HL-60/S4 treated with phorbol 12-myristate 13-acetate at 8.2 ng/mL for 4 days and 3 days (cell line): ENCODE results near the gene PAPPA2.

Experiments
- in situ Hi-C: fragments of 300-500 bp; cut with MboI; formaldehyde crosslinking; loops from 2 replicates; pipeline ENCODE4 v1.15.0; 2022; ENCODE audit warnings: low sequenced_read_pairs

The PAPPA2 gene

DNA sequence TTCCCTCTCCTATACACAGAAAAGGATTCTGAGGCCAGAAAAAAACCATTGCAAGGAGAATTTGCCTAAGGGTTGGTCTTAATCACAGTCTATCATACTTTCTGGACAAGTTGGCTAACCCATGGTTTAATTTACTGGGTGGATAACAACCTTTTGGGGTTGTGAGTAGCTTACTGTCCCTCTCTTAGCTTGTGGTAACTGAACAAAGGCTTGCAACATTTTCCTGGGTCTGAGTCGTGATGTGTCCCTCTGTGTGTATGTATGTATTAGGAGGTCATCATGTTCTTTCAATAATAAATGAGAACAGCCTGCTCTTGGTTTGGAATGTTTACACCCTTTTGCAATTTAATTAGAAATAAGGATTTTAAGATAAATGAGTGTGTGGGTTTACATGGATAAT is 36.7 kb downstream of the PAPPA2 start:
- in situ Hi-C loops = no loop called here

DNA sequence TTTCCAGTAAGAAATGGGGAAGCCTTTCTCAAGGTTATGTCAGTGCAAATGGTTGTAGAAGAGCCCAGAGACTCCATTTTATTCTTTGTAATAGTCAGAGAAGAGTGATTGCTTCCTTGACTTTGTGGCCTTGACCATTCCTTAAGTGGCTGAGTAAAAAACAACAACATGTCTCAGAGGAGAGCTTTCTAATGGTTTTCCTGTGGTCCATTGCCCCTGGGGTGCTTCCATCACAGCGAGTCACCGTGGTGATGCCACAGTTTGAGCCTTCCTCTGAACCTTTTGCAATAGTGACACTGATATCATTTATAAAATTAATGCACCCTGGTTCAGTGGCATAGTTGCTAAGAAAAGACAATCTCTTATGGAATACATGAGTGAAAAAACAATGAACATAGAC is 38.6 kb downstream of the PAPPA2 start:
- in situ Hi-C loops = no loop called here

DNA sequence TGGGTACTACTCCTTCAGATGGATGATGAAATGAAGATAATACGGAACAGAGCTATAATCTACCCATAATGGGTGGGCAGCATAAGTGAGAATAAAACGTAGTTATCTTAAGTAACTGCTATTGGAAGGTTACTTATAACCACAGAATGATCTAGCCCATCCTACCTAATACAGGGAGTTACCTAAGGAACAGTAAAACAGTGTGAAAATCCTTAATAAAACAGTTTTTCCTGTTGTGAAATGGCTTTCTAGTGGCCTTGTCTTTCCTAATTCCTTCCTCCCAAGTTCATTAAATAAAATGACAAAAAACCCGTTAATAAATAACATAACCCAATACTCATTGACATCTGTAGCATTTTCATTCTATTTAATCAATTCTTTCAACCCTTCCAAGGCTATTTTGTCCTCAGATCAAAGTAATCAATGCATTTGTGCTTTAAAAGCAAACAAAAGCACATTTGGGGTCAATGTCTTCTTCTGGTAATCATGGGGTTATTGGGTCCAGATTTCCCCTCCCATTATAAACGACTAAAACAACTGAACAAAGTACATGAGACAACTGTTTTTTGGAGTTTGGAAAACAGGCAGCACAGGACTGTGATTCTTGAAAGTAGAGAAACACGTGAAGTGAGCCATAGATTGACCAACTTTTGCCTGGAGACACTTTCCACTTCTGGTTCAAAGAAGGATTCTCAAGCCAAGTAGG is 42.0 kb downstream of the PAPPA2 start:
- in situ Hi-C loops = no loop called here

DNA sequence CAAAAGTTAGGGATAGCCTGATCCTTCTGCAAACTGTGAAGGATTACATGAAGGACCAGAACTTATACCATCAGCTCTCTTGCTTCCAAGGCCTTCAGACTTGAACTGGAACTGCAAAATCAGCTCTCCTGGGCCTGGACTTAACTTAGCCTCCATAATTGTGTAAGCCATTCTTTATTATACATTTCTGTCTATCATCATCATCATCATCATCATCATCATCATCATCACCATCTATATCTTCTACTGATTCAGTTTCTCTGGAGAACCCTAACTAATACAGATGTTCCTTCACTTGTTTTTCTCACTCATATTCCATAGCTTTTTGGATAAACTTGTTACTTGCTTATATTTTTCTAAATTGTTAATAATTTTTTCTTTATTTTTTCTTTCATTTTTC is 50.0 kb downstream of the PAPPA2 start:
- in situ Hi-C loops = no loop called here

DNA sequence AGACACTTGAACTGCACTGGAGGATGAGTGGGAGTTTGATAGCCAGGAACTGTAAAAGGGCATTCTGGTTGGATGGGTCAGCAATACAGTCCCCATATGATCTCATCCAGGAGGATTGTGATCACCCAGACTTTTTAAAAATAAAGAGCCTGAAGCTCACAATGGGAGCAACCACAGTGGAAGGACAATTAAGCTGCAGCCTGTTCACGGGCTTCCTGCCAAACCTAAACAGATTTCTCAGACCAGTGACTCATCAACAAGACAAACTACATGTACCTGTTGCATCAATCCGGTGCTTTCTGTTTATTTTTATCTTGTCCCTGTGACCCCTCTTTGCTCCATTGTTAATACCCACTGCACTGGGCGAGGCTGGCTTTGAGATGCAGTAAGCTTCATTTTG is 52.3 kb downstream of the PAPPA2 start:
- in situ Hi-C loops = no loop called here

DNA sequence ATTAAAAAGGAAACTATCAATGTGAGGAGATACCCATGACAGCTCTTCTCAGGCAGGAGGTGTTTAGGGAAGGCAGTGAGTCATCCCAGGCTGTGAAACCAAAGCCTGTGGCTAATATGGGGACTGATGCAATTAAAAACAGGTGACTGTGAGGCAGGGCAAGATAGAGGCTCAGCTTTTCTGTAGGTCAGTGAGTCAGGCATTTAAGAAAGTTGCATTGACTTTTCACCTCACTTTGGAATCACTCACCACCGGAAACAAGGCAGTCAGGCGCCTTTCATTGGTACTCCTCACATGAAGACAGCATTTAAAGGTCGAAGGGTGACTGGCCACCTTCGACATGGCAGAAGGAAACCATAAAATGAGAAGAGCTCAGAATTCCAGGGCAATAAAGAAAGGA is 54.5 kb downstream of the PAPPA2 start:
- in situ Hi-C loops = no loop called here

DNA sequence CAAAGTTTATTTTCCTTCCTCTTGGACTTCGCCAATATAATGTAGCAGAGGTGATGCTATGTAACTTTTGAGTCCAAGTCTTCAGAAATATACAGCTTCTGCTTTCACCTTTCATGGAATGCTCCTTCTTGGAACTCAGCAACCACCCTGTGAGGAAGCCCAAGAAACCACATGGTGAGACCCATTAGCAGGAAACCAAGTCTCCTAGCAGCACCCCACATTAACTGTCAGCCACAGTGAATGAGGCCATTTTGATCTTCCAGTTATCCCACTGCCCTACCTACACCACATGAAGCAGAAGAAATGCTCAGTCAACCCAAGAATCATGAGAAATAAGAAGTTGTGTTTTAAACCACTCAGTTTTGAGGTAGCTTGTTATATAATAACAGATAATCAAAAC is 58.2 kb downstream of the PAPPA2 start:
- in situ Hi-C loops = no loop called here

DNA sequence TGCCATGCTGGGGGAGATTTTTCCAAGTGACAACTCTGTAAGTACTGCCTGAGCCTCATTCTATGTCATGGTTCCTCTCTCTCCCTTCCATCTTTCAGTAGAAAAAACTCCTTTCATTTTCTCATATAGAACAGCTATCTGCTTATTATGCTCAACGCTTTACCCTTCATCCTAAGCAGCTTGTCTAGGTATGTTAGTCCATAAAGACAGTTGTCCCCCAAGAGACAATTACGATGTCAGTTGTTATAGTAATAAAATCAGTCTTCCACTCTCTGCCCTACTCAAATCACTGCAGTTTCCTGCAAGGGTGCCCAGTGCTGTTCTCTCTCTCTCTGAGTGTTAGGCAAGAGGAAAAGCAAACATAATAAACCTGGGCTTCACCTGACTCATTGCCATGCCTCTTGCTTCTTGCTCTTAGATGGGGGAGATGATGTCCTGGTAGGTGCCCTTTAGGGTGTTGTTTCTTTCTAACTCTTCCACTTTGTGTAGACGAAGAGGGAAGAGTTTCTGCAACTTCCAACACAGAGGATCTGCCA is 59.4 kb downstream of the PAPPA2 start:
- in situ Hi-C loops = no loop called here

DNA sequence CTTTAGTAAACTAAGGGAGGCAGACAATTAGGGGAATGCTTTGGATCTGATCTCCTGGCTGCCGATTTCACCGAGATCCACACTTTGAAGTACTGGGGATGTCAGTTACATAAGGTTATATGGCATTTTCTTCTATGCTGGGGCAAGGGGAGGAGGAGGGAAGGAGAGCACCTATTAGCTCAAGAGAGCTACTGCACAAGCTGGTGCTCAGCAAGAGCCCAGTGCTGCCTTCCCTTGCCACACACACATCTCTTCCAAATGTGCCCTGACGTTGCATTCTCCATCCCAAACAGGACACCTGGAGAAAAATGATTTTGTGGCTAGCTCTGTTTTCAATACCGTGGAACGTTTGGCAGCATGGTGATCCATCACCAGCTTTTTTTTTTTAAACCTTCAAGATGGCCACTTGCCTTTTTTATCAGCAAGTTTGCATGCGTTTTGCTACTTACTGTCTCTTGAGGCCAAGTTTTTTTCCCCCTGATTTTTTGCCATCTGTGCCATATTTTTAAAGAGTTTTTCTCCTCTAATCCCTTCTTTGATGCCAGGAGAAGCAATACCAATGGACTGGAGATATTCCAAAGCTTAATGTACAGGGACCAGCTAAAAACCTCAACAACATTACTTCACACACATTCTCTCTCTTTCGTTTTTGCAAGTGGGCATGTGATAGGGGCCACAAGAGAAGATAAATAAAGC is 66.6 kb downstream of the PAPPA2 start:
- in situ Hi-C loops = no loop called here

DNA sequence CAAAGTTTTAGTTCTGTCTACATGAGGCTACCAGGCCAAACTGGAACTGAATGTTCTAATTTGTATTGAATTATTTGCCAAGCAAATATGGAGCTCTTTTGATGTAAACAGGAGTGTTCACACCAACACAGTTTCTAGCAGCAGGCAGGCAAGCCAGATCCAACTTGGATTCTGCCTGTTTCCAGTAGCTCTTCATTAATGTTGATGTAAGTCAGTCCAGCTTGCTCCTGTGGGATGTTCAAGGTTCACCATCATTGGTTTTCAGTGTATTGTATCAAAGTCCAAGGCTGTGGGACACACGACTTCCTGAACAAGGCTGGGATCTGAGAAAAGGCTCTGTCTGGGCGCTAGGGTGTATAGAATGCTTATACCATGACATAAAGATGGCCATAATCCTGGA is 68.1 kb downstream of the PAPPA2 start:
- in situ Hi-C loops = no loop called here

DNA sequence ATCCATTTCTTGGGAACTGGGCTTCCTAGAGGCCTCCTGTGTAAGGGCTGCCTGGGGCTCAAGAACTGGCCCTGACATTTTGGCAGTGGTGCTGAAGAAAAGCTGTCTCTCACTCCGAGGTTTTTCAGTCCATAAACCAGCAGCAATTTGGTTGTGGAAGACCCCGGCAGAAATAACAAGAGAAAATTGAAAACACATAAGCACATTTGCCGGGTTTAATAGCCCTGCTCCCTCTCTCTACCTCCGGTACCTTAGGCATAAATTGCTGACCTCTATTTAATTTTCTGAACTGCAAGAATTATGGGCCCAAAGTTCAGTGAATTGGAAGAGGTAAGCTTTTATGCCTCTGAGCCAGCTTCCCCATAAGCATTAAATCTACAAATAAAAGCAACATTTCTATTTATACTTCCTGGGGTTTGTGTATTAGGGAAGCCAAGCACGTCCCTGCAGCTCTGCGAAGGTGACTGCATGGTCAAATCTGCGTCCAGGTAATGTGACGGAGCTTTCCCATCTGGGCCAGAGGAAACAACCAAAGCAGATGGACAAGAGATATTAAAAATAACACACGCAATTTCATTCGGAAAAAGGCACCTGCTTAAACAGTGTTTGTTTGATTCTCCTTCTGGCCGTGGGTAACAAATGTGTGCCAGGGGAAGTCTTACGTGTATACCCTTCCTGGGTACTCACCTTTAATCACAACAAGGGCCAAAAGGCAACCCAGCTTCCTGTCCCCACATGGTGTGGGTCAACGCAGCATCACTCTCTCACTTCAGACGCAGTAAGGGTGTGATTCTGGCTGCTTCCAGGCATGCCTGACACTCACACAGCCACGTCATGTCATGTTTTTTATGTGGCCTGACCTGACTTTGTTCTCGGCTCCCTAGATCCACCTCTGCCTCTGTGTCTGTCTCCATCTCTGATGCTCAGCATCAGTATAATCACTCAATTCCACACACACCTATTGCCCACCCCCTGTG is 69.2 kb downstream of the PAPPA2 start:
- in situ Hi-C loops = no loop called here

DNA sequence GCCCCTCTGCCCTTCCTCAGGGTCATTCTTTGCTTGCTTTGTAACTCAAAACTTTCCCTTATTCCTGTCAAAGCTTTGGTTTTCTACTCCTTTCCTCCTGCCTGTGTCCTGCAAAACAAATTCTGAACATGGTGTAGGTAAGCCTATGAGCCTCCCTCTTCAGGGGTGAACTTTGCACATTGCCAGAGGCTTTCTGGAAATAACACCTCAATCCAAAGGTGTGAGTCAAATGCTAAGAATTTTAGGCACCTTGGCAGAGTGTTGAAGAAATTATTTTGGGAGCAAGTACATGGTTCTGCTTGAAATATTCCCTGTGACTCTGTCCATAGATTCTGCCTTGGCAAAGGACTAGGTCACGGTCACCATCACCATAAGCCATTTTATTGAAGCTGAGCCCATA is 70.0 kb downstream of the PAPPA2 start:
- in situ Hi-C loops = no loop called here

DNA sequence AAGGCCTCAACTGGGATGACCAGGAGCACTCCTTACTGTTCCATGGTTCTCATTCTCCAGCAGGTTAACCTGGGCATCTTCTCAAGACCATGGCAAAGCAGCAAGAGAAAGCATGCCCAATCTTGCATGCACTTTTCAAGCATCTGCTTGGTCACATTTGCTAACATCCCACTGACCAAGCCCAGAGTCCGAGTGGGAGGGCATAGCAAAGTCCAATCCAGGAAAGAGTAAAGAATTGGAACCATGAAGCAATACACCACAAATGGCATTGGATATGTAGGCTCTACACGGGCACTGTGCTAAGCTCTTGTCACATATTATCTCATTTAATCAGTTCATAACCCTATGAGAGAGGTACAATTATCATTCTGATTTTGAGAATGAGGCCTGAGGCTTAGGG is 73.6 kb downstream of the PAPPA2 start:
- in situ Hi-C loops = no loop called here

DNA sequence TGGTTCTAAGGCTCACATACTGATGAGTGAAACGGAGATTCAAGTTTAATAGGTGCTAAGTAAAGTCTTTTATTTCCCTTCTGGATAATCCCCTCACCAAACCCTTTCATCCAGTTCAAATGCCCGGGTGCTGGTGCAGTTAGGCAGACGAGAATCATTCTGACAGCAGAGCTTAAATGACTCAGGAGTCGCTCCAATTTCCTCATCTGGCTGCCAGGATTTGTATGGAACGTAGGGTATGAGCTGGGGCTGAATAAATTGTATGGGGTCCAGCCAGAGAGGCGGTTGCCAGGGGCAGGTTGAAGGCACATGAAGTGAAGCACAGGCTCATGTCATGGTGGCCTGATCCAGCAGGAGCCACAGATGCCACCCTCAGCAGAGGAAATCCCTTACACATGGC is 76.0 kb downstream of the PAPPA2 start:
- in situ Hi-C loops = no loop called here

DNA sequence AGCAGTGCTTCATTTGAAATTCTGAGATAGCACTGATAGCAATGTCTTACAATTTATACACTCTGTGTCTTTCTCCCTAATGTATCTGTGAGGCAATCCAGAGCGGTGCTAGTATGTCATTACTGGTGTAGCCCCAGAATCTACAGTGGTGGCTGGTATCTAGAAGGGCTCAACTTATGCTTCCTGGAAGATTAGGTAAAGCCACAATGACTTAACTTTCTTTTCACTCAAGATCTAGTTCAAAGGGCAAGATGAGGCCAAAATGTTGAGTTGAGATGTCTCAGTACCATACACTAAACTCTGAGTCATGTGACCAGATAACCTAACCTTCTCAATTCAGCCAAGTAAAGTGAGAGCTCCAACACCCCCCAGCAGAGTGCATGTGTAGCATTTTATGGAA is 77.5 kb downstream of the PAPPA2 start:
- in situ Hi-C loops = no loop called here

DNA sequence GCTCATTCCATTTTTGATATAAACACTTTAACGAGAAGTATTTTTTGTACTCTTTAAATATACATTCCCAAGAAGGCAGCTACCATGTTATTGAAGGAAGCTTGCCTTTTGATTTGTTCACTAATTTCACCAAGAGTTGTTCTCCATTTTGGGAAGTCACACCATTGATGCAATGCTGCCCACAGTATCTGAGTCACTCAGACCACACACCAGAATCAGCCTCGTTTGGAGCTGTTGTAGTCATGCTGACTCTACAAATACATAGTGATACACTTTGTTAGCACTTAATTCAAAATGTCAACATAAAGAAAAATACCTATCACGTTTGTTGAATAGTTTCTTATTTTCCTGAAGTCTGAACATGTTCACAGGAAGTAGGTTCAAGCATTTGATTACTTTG is 78.7 kb downstream of the PAPPA2 start:
- in situ Hi-C loops = no loop called here

DNA sequence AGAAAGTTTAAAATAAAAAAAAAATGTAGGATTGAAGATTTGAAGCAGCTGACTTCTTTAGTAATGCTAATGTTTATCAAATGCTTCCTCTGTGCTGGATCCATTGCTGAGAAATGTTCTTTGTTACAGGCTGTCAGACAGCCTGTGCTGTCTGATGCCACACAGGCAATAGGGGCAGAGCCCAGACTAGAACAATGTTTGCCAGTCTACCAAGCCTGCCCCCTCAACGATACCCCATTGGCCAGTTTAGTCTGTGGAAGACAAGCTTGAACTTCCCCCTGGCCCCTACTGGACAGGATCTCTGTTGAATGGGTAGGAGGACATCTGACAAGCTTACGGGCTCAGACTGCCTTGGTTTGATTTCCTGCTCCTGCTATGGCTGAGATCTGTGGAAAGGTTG is 79.4 kb downstream of the PAPPA2 start:
- in situ Hi-C loops = no loop called here

DNA sequence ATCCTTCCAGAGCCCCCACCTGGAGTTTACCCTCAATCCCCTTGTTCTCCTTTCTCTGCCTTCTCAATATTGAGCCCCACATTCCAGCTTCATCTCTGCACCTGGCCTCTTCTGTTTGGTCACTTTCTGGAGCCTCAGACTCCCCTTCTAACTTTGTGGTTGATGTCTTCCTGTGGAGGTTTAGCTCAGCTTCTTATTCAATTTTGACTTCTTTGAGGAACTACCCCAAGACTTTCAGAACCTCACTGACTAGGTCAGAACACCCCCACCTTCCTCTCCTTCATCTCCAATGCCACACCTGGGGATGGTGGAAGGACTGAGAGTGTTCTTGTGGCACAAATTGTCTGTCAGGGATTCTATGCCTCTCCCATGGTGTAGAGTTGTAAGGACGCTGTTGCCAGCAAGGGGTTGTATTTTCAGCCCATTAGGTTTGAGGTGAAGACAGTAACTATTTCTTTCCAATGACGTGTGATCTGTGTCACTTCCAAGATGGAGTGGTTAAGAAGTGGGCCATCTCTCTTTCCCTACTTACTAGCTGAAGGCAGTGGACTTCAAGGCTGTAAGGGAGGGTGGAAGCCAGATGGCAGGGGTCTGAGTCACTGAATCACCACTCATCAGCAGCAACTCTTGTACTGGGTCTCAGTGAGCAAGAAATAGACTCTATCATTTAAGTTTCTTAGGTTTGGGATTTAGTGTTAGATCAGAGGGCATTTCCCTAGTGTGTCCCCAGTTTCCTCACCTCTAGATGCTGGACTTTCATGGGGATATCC is 80.6 kb downstream of the PAPPA2 start:
- in situ Hi-C loops = no loop called here

DNA sequence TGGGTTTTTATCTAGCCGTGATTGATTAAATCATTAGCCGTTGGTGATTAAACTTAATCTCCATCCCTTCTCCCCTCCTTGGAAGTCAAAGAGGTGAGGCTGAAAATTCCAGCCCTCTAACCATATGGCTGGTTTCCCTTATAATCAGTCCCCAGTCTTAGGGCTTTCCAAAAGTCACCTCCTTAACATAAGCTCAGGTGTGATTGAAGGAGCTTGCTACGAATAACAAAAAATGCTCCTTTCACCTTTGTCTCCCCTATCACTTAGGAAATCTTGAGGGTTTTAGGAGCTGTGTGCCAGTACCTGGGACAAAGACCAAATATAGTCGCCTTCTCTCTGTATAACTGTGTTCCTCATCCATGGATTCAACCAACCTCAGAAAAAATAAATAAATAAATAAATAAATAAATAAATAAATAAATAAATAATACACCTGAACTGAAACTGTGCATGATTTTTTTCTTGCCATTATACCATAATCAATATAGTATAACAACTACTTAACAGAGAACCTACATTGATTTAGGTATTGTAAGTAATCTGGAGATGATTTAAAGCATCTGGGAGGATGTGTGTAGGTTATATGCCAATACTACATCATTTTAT is 82.2 kb downstream of the PAPPA2 start:
- in situ Hi-C loops = no loop called here

DNA sequence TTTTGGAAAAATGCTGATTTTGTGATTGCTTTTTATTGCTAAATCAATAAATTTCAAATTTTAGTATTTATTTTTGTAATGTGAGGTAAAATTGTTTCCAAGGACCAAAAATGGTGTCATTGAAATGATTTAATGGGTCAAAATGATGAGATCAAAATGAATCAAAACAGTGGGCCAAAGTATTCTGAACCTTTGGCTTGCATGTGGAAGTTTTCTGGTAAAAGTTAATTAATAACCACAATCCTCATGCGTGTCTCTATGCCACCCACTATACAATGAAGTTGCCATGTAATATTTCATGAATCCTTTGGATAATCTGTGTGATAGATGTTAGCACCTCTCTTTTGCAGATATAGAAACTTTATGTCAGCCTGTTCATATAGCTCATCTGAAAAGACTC is 83.8 kb downstream of the PAPPA2 start:
- in situ Hi-C loops = no loop called here
